ENCODE results near the gene UAP1L1.
"Not testable (repeated sequence)": the region's sequence is repeated elsewhere in the genome, so short reads cannot be mapped to it uniquely, and the experiment has no call there.

The UAP1L1 gene

GRCh38 chr9:137116027-137116507 is 38.8 kb downstream of the UAP1L1 start:
- DNase-seq = no peak

GRCh38 chr9:137116728-137117127 is 39.4 kb downstream of the UAP1L1 start:
- no peak for DNase-seq

- DNase-seq = no peak
Measured at GRCh38 chr9:137117269-137117731, 40.0 kb downstream of the UAP1L1 start.

DNA sequence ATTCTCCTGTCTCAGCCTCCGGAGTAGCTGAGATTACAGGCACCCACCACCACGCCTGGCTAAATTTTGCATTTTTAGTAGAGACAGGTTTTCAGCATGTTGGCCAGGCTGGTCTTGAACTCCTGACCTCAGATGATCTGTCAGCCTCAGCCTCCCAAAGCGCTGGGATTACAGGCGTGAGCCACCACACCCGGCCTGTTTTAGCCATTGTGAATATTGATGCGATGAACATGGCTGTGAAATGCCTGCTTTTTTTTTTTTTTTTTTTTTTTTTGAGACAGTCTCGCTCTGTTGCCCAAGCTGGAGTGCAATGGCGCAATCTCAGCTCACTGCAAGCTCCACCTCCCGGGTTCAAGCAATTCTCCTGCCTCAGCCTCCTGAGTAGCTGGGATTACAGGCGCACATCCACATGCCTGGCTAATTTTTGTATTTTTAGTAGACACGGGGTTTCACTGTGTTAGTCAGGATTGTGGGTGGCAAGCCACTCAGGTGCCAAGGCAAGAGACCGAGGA is 40.8 kb downstream of the UAP1L1 start:
- DNase-seq = not testable (repeated sequence)

- not testable (repeated sequence) for DNase-seq
Measured at GRCh38 chr9:137121927-137122795, 44.8 kb downstream of the UAP1L1 start.

DNA sequence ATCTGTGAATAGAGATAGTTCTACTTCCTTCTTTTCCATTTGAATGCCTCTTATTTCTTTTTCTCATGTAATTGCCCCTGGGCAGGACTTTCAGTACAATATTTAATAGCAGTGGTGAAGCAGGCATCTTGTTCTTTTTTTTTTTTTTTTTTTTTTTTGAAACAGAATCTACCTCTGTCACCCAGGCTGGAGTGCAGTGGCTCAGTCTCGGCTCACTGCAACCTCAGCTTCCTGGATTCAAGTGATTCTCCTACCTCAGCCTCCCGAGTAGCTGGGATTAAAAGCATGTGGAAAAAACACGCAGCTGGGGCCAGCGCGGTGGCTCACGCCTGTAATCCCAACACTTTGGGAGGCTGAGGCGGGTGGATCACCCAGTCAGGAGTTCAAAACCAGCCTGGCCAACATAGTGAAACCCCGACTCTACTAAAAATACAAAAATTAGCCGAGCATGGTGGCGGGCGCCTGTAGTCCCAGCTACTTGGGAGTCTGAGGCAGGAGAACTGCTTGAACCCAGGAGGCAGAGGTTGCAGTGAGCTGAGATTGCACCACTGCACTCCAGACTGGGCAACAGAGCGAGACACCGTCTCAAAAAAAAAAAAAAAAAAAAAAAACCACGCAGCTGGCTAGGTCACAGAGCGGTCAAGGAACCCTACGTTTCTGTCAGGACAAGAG is 45.6 kb downstream of the UAP1L1 start:
- DNase-seq = not testable (repeated sequence)

DNA sequence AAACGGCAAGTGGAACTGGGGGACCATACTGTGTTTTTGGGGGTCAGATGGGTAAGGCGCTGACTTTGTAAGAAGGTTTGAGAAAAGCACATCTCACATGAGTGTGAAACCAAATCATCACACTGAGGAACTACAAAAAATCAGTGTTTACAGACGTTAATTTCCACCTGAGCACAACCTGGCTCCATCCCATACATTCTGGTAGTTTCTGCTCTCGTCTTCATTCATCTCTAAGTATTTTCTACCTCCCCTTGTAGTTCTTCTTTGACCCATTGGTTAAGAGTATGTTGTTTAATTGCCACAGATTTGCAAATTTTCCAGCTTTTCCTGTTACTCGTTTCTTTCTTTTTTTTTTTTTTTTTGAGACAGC is 46.1 kb downstream of the UAP1L1 start:
- DNase-seq = no peak

GRCh38 chr9:137123952-137124462 is 46.7 kb downstream of the UAP1L1 start:
- not testable (repeated sequence) for DNase-seq

GRCh38 chr9:137126786-137127185 is 49.5 kb downstream of the UAP1L1 start:
- no peak for DNase-seq

DNA sequence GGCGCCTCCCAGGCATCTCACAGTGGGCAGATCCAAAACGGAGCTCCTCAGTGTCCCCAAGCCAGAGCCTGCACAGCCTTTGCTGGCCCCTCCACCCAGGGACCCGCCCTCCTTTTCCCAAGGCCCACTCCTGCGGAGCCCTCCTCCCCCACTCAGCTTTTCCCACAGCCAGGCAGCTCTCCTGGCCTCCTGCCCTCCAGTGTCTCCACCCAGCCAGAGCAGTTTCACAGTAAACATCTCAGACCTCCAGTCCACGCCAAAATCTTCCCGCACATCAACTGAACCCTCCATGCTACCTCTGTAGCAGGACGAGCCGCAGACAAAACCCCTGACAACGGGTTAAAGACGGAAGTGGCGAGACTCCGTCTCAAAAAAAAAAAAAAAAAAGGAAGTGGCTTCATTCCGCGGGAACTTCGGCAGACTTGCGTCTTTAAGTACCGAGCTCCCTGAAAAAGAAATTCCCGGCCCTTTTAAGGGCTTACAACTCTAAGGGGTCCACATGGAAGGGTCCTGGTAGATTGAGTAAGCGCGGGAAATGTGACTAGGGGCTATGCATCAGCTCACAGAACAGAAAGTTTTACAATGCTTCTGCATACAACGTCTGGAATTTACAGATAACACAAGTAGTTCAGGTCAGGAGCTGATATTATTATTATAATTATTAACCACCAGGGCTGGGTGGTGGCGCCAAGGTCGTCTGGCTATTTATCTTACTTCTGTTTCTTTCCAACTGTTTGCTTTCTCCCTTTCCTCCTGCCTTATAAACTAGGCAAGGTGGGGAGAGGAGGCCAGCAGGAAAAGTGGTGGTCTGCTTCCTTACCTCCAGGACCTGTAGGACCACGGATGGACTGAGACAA is 50.2 kb downstream of the UAP1L1 start:
- no peak for DNase-seq

DNA sequence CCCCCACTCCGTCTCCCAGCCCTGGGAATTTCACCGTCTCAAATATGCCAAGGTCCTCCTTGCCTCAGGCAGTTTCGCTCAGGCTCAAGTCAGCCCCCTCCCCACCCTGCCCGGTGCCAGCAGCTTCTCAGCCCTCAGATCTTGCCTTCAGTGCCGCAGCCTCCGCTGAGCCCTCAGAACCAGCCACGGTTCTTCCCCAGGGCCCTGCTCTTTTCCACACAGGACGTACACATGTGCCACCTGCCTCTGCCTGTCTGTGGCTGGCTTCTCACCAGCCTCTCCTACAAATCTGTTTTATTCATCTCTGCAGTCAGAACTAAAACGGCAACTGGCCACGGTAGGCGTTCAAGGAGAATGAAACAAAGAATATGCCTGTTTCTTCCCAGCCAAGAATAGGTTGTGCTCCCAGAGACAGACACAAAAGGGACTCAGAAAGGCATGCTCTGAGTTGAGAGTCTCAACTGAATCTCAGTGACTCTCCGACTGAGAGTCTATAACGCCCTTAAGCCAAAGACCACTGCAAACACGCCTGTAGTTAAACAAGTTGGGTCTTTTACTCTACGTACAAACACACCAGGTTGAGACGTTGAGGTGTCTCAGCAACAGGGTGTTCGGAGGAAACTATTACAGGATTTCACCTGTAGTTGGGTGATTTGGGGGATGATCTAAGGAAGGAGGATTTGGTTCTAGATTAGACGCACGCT is 51.0 kb downstream of the UAP1L1 start:
- no peak for DNase-seq

- DNase-seq = no peak
Measured at GRCh38 chr9:137128862-137129455, 51.6 kb downstream of the UAP1L1 start.

DNA sequence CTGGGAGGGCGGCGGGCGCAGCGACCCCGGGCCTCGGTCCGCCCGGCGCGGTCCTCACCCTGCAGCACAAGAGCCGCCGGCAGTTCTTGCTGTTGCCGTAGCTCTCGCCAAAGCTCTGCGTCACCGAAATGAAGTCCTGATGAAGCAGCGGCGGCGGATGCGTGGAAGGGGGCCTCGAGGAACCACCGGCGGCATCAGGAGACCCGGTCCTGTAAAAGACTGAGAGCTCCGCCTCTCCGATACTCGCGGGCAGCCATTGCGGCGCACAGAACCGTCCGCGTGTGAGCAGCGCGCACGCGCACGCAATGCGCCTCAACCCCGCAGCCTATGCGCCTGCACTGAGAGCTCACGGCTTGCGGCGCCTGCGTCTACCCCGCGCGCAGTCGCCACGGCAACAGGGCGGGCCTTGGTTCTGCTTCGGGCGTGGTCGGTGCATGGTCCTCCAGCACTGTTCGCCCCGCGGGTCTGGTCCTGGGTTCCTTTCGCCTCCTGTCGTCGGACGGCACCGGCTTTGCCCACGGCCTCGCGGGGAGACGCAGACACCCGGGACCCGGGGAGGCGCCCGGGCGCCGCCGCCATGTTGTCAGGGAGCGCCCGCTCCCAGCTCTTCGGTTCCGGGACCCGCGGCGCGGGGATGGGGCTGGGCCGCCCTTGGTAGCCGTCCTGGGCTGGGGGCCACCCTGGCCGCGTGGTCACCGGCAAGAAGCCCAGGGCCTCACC is 52.3 kb downstream of the UAP1L1 start:
- peak; percentile 90 for DNase-seq

GRCh38 chr9:137130176-137130755 is 52.9 kb downstream of the UAP1L1 start:
- DNase-seq = no peak

Data from fibroblast of skin of right biceps (primary cell).